SU-DHL-6 (cell line): ENCODE results near the gene TAMM41.

Source experiments
- H2AFZ ChIP-seq: fragments of 200-600 bp; sonication (generic); 2 replicates; pipeline ENCODE4 v1.6.1; 2014; ENCODE audit warnings: low read depth, mild to moderate bottlenecking, moderate library complexity, mixed read lengths, antibody characterized with exemption, low read length; ENCODE audit not compliant: severe bottlenecking
- H3F3A ChIP-seq: fragments of 200-600 bp; shearing (Covaris generic); 2 replicates; pipeline ENCODE4 v1.6.0; 2016; ENCODE audit warnings: antibody characterized with exemption, mild to moderate bottlenecking; ENCODE audit not compliant: insufficient read depth
- H3K27ac ChIP-seq: fragments of 200-600 bp; sonication (generic); 2 replicates; pipeline ENCODE4 v1.5.1; 2016; ENCODE audit warnings: low read depth, mild to moderate bottlenecking, low read length, moderate library complexity, mixed read lengths
- H3K27me3 ChIP-seq: fragments of 200-600 bp; sonication (generic), shearing (Covaris generic); 2 replicates; pipeline ENCODE4 v1.6.0; 2014; ENCODE audit warnings: mild to moderate bottlenecking, low read length
- H3K36me3 ChIP-seq: fragments of 200-600 bp; sonication (generic); 2 replicates; pipeline ENCODE4 v1.6.1; 2014; ENCODE audit warnings: mild to moderate bottlenecking, low read length, mixed read lengths
- H3K4me2 ChIP-seq: fragments of 300-600, 200-600 bp; shearing (Covaris generic), sonication (generic); 2 replicates; pipeline ENCODE4 v1.6.0; 2014; ENCODE audit warnings: low read length, low read depth, mild to moderate bottlenecking; ENCODE audit not compliant: poor library complexity, severe bottlenecking
- H3K4me3 ChIP-seq: fragments of 200-600 bp; sonication (generic); 2 replicates; pipeline ENCODE4 v1.5.1; 2014; ENCODE audit warnings: antibody characterized with exemption, low read length, mild to moderate bottlenecking, mixed read lengths; ENCODE audit not compliant: insufficient read depth, poor library complexity, severe bottlenecking
- H3K79me2 ChIP-seq: fragments of 200-600 bp; sonication (generic); 2 replicates; pipeline ENCODE4 v1.6.1; 2014; ENCODE audit warnings: mild to moderate bottlenecking, low read length, moderate library complexity; ENCODE audit not compliant: insufficient read depth
- H3K9ac ChIP-seq: fragments of 200-600 bp; sonication (generic); 2 replicates; pipeline ENCODE4 v1.7.0; 2014; ENCODE audit warnings: mild to moderate bottlenecking, low read length
- H3K9me2 ChIP-seq: fragments of 200-600 bp; sonication (generic); replicated peaks from 2 replicates; pipeline ENCODE4 v1.6.1; 2014; ENCODE audit warnings: low read length; ENCODE audit not compliant: insufficient read depth
- H3K9me3 ChIP-seq: fragments of 200-600 bp; sonication (generic); 2 replicates; pipeline ENCODE4 v1.6.1; 2014; ENCODE audit warnings: low read length, mixed read lengths; ENCODE audit not compliant: insufficient read depth
- H4K20me1 ChIP-seq: fragments of 200-600 bp; sonication (generic); 2 replicates; pipeline ENCODE4 v1.6.1; 2014; ENCODE audit warnings: low read depth, mild to moderate bottlenecking, antibody characterized with exemption, low read length, moderate library complexity, mixed read lengths
- CTCF ChIP-seq: fragments of 200-600 bp; sonication (generic); IDR thresholded peaks from one replicate; pipeline ENCODE4 v1.5.1; 2017; ENCODE audit warnings: antibody characterized with exemption, mild to moderate bottlenecking, low read length, moderate library complexity; ENCODE audit not compliant: insufficient read depth, poor library complexity, severe bottlenecking
- EZH2phosphoT487 ChIP-seq: fragments of 200-600 bp; sonication (generic), shearing (Covaris generic); conservative IDR thresholded peaks from 2 replicates; pipeline ENCODE4 v1.6.1; 2018; ENCODE audit warnings: mild to moderate bottlenecking, antibody characterized with exemption, low read length, moderate library complexity, mixed read lengths

TAMM41 gene

GRCh38 chr3:11808231-11808630 lies 38.5 kb downstream of the TAMM41 start:
- no peak overlapping the region for H3K4me2 ChIP-seq
- H3K4me3 ChIP-seq = no peak overlapping the region
- H3K27me3 ChIP-seq = no peaks in the 10 kb centered on the region
- H3K9me3 ChIP-seq = no peaks in the 10 kb centered on the region
- 0 out of 2 replicates have a peak, but pooled peaks cover 3% of the 10 kb centered on the region for H3F3A ChIP-seq
- H3K9ac ChIP-seq = no peak overlapping the region
- H3K36me3 ChIP-seq = no peaks in the 10 kb centered on the region; the same call in 1 of the 2 replicates
- no peak overlapping the region for H2AFZ ChIP-seq
- no peaks in the 10 kb centered on the region for H3K79me2 ChIP-seq
- H4K20me1 ChIP-seq = no peaks in the 10 kb centered on the region
- TF ChIP-seq CTCF (no peak), EZH2phosphoT487 (no peak)
- H3K27ac ChIP-seq = no peak overlapping the region
- no peaks in the 10 kb centered on the region for H3K9me2 ChIP-seq

GRCh38 chr3:11807686-11808085 lies 39.0 kb downstream of the TAMM41 start:
- H3K79me2 ChIP-seq = no peaks in the 10 kb centered on the region
- no peaks in the 10 kb centered on the region for H4K20me1 ChIP-seq
- 0 out of 2 replicates have a peak, but pooled peaks cover 3% of the 10 kb centered on the region for H3F3A ChIP-seq
- no peaks in the 10 kb centered on the region for H3K9me3 ChIP-seq
- no peaks in the 10 kb centered on the region for H3K27me3 ChIP-seq
- H3K9me2 ChIP-seq = no peaks in the 10 kb centered on the region
- TF ChIP-seq EZH2phosphoT487 (no peak), CTCF (no peak)
- H3K27ac ChIP-seq = no peak overlapping the region
- no peak overlapping the region for H3K4me3 ChIP-seq
- H3K4me2 ChIP-seq = no peak overlapping the region
- no peak overlapping the region for H3K9ac ChIP-seq
- H2AFZ ChIP-seq = no peak overlapping the region
- H3K36me3 ChIP-seq = no peaks in the 10 kb centered on the region; the same call in 1 of the 2 replicates

DNA sequence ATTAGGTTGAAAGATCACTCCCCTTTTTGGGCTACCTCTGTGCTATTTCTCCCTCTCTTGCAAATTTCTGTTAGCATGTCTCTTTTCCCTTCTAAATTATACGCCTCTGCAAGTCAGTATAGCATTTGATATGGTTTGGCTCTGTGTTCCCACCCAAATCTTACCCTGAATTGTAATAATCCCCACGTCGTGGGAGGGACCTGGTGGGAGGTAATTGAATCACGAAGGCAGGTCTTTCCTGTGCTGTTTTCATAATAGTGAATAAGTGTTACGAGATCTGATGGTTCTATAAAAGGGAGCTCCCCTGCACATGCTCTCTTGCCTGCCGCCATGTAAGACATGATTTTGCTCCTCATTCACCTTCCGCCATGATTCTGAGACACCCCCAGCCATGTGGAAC lies 41.0 kb downstream of the TAMM41 start:
- Histone ChIP-seq H3K4me2 (no peak overlapping the region), H3K27ac (no peak overlapping the region), H3K4me3 (no peak overlapping the region), H3K79me2 (no peaks in the 10 kb centered on the region), H4K20me1 (no peaks in the 10 kb centered on the region), H3K36me3 (peaks cover 9% of the 10 kb centered on the region), H2AFZ (no peak overlapping the region), H3K9ac (no peak overlapping the region), H3K9me2 (no peaks in the 10 kb centered on the region), H3K27me3 (no peaks in the 10 kb centered on the region), H3F3A (0 out of 2 replicates have a peak, but pooled peaks cover 3% of the 10 kb centered on the region), H3K9me3 (no peaks in the 10 kb centered on the region)
- TF ChIP-seq EZH2phosphoT487 = no peak

GRCh38 chr3:11803977-11804892 lies 42.5 kb downstream of the TAMM41 start:
- no peak overlapping the region for H3K27ac ChIP-seq
- H4K20me1 ChIP-seq = no peaks in the 10 kb centered on the region
- H3K36me3 ChIP-seq = peaks cover 23% of the 10 kb centered on the region
- H3K4me2 ChIP-seq = no peak overlapping the region
- H3K9me3 ChIP-seq = no peaks in the 10 kb centered on the region
- H3K9me2 ChIP-seq = no peaks in the 10 kb centered on the region
- no peak overlapping the region for H2AFZ ChIP-seq
- 0 out of 2 replicates have a peak, but pooled peaks cover 3% of the 10 kb centered on the region for H3F3A ChIP-seq
- H3K9ac ChIP-seq = no peak overlapping the region
- no peak for TF ChIP-seq EZH2phosphoT487
- TF ChIP-seq CTCF = peak; percentile 56
- no peak overlapping the region for H3K4me3 ChIP-seq
- H3K79me2 ChIP-seq = no peaks in the 10 kb centered on the region
- H3K27me3 ChIP-seq = no peaks in the 10 kb centered on the region
